HG02870 (cell line): ENCODE data around the gene SULT1C4.
"Not testable (repeated sequence)": the region's sequence is repeated elsewhere in the genome, so short reads cannot be mapped to it uniquely, and the experiment has no call there.

Experiments
- ATAC-seq: cut with Tn5 transposase; IDR thresholded peaks from one replicate; pipeline ENCODE4 v1.9.1; 2021; ENCODE audit warnings: mild to moderate bottlenecking, moderate library complexity; ENCODE audit not compliant: unreplicated experiment

SULT1C4 gene

DNA sequence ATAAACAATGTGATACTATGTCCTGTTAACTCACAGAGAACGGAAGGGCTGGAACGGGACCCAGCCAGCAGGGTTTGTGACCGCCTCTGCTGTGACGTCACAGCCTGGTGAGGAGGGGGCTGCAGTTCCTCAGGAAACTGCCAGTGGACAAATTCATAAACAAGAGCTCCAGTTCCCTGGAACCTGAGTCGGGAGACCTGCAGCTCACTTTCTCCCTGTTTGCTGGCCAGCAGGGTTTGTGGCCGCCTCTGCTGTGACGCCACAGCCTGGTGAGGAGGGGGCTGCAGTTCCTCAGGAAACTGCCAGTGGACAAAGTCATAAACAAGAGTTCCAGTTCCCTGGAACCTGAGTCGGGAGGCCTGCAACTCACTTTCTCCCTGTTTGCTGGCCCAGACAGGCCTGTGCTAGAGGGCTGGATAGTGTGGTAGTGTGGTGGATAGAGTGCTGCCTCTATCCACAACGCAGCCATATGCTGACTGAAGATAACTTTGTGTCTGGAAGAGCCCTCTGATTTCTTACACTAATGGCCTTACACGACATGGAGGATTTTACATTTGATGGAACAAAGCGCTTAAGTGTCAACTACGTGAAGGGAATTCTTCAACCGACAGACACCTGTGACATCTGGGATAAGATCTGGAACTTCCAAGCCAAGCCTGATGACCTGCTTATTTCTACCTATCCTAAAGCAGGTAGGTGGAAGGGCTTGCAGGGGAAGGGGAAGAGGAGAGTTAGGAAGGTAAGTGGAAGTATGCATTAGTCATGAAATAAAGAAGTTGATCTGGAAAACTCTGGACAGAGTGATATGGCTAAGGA, at the start of gene SULT1C4:
Gene SULT1C4 (plus strand): TSS at position 140 of the 816 bp plus-strand sequence. CDS start 384 bp downstream, at position 524.
- ATAC-seq = no peak

DNA sequence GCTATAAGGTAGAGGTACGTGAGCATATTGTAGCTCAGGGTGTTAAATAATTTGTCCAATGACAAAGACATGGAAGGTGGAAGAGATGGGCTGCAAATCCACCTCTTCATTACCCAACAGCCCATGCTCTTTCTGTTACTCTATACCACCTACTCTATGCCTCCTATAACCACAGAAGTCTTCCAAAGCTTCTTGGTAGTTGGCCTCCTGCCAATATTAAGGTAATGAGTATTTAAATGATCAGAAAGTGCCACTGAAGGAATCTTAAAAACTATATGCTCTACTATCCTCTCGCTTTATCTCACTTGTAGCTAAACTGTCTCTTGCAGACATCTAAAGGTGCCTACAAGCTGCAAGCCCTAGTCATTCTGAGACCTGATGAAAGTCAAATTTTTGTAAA, 48.0 kb upstream of the SULT1C4 start:
- ATAC-seq = no peak

DNA sequence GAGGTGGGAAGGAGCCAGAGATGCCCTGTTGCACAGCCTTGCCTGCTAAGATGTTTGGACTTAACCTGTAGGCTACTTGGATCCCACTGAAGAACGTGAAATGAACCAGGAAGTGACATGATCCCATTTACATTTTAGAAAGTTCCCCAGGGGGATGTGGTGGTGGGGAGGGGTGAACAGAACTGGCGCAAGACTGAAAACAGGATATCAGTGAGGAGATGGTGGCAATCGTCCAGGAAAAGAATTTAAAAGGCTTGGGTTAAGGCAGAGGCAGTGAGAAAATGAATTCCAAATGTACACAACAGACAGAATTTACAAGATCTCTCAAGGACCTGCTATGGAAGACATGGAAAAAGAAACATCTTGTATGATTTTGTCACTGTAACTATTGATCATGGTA, 46.8 kb upstream of the SULT1C4 start:
- no peak for ATAC-seq

DNA sequence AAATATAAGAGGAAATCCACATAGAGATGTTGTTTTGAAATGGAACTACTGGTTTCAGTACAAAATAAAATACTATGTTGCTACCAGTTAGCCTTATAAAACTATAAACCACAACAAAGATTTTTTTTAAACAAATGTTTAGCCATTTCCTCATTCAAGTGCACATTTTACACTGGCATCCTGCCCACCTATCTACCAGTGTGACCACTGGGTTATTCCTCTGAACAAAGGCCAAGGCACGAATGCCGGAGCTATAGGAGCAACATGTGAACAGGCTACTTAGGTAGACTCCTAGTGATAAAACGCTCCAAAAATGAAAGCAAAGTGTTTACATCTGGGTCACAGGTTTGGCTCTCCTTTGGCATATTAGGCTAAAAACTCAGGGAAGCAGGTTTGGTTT, 31.8 kb upstream of the SULT1C4 start:
- ATAC-seq = no peak

DNA sequence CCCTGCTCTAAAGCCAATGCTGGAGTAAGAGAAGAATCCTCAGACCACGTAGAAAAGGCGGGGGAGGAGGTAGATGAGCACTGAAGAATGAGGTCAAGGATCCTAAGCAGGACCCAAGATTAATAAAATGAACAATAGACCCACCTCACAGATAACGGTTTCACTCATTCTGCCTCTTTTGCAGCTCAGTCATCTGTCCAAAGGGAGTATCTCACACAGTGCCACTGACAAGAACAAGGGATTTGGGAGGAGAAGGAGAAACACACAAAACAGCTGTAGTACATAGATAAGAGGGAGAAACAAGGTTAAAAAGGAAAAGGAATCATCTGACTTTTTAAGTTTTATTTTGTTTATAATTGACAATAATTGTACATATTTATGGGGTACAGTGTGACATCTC, 30.9 kb upstream of the SULT1C4 start:
- no peak for ATAC-seq

DNA sequence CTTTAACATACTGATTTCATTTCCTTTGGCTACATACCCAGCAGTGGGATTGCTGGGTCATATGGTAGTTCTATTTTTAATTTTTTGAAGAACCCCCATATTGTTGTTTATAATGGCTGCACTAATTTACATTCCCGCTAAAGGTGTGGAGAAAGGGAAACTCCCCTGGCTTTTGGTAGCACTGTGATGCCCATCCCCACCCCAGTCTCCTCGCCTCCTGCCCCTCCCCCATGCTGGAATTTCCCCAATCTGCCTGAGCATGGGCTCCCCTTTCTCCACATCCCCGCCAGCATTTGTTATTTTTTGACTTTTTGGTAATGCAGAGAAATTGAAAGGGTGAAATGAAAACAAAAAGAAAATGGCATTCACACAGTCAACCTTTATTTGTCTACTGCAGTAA, 30.0 kb upstream of the SULT1C4 start:
- no peak for ATAC-seq

DNA sequence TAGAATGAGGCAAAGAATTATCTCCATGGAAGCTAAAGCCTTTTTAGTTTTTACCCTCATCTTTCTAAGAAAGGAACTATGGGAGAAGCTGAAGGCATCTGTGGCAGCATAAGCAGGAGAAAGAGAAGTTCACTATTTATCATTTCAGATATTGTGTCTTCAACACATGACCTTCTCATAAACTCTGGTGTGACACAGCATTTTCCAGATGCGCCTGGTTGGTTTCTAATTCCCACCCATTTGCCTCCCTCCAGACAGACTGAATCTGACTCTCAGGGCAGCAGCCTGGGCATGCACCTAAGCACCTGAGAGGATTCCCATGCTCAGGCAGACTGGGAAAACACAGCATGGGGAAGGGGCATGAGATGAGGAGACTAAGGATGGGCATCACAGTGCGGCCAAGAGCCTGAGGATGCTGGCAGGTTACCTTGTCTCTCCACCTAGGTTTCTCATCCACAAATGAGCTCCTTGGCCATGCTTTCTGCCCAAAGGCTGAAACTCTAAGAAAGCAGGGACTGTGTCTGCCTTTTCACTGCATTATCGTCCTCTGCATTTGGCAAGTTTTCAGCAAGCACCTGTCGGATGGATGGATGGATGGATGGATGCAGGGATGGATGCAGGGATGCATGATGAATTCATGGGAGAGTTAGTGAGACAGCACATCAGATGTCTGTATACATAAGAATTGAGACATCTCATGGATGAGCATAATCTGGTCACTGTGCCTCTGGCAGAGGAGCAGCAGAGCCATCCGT, 28.8 kb upstream of the SULT1C4 start:
- ATAC-seq = no peak

DNA sequence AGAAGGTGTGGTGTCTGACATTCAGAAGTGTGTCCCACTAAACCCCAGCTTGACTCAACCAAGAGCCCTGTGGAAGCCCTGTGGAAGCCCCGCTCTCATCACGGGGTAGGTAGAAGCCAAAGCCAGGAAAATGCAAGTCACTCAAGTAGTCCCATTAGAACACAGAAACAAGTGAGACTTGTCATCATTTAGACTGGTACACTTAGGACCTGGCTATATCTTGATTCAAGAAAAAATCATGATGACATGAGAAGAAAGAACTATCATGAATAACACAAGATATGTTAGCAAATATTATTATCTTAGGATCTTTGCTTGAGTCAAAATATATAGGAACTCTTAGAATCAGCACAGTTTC, 28.2 kb upstream of the SULT1C4 start:
- no peak for ATAC-seq

DNA sequence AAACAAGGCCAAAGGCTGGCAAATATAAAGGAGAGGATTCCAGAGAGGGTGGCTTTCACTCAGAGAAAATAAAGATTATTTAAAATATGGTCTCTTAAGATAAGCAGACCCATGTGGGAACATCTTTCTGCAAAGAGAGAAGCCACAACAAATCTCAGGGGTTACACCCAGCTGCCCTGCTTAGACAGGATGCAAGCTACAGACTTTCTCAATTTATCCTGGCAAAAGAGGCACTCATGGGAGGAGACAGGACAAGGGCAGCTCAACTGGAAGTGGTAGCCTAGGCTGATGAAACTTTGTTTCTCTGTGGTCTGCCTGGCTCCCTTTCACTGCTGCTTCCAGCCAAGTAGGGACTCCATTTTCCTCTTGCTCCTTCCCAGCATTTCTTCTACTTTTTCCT, 25.9 kb upstream of the SULT1C4 start:
- no peak for ATAC-seq

DNA sequence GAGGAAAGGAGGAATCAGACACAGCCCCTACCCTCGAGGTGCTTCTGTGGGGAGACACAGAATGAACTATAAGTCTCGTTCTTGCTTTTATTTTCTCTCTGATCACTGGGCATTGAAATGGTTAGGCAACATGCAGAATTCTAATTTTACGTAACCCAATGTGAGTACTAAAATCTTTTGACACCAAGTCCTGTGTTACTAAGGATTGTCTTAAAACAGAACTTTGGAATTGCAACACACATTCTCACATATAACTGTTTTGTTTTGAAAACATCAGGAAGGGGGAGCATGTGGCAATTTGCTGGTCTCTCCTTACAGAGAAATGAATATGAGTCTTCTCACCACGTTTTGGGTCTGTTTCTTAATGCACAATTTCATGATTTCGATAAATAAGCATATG, 23.6 kb upstream of the SULT1C4 start:
- no peak for ATAC-seq

DNA sequence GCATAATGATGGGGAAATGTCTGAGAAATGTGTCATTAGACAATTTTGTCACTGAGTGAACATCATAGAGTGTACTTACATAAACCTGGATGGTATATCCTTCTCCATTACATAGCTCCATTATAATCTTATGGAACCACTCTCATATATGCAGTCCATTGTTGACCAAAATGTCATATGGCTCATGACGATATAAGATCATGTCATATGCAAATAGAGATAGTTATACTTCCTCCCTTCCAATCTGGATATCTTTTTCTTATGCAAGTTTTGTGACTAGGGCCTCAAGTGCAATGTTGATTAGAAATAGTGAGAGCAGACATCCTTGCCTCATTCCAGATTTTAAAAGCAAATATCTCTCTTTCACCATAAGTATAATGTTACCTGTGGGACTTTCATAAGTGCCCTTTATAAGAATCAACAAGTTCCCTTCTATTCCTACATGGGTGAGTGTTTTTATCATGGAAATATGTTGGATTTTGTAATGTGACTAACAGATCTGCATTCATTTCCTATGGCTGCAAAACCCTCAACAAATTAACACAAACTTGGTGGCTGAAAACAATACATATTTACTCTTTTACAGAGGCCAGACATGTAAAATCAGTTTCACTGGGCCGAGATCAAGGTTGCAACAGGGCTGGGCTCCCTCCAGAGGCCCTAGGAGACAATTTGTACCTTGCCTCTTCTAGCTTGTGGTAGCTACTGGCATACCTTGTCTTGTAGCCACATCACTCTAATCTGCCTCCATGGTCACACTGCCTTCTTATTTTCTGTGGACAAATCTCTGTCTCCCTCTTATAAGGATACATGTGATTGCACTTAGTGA, 21.6 kb upstream of the SULT1C4 start:
- no peak for ATAC-seq

DNA sequence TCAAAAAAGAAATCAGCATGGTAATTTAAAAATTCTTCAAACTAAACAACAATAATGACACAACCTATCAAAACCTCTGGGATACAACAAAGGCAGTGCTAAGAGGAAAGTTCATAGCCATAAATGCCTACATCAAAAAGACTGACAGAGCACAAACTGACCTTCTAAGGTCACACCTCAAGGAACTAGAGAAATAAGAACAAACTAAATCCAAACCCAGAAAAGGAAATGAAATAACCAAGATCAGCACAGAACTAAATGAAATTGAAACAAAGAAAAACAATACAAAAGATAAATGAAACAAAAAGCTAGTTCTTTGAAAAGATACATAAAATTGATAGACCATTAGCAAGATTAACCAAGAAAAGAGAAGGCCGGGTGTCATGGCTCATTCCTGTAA, 18.4 kb upstream of the SULT1C4 start:
- not testable (repeated sequence) for ATAC-seq

DNA sequence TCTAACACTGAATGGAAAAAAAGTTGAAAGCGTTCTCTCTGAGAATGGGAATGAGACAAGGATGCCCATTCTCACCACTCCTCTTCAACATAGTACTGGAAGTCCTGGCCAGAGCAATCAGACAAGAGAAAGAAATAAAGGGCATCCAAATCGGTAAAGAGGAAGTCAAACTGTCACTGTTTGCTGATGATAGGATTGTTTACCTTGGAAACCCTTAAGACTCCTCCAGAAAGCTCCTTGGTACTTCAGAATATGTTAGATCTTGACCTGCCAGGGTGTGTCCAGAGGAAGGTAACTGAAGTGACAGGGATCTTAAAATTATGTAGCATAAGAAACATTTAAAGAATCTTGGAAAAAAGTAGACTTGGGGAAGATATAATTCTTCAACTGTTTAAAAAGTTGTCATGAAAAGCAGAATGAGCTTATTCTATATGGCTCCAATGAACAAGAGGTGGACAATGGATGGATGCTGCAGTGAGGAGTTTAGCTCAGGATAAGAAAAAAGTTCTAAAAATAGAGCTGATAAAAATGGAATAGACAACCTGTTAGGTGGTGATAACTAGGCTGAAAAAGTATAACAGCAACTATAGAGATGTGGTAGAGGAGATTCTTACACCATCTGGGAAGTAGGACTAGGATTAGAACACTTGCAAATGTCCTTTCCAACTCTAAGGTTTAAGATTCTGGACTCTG, 16.8 kb upstream of the SULT1C4 start:
- no peak for ATAC-seq

DNA sequence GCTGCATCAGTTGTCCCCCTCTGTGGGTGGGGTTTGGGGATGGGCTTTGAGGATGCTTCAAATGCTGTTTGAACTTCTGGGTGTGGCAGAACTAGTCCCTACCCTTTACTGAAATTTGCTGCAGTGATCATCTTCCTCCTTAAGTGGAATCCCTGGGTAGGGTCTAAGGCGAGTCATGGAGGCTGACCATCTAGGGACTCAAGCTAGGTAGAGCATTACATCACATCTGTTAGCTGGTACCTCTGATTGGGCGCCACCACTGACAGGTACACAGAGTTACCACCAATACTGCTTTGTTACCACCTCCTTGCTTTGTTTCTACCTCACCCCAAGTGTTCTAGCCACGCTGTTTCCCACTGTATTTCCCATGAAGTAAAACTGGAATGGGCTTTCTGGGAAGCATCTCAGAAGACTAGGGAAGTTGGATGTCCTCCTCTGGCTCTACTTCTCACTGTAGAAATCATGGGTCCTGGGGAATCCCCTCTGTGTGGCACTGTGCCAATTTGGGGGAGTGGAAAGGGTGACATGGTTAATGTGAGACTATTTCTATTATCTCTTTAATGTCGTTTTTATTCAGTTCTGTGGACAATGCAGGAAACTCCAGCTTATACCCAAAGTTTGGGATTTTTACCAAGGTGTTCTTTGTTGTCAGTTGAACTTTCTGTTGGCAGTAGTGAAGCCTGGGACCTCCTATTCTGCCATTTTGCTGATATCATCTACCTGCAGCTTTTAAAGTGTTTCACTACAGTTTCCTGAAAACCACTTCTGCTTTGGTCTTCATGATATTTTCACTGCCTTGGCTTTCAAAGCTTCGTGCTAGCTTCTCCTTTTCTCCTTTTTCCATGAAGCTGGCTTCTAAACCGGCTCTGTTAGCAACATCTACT, 14.5 kb upstream of the SULT1C4 start:
- no peak for ATAC-seq

DNA sequence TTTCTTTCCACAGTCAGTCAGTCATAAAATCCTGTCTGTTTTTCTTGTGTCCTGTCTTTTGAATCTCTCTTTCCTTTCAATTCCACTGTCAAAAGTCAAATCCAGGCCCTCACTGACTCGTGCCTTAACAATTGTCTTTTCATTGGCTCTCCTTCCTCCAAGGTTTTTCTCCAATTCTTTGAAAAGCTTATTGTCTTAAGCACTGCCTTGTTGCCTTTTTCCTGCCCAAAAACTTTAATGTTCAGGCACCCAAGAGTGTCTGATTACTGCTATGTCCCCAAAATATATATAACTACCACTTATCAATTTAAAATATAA, 13.9 kb upstream of the SULT1C4 start:
- no peak for ATAC-seq

DNA sequence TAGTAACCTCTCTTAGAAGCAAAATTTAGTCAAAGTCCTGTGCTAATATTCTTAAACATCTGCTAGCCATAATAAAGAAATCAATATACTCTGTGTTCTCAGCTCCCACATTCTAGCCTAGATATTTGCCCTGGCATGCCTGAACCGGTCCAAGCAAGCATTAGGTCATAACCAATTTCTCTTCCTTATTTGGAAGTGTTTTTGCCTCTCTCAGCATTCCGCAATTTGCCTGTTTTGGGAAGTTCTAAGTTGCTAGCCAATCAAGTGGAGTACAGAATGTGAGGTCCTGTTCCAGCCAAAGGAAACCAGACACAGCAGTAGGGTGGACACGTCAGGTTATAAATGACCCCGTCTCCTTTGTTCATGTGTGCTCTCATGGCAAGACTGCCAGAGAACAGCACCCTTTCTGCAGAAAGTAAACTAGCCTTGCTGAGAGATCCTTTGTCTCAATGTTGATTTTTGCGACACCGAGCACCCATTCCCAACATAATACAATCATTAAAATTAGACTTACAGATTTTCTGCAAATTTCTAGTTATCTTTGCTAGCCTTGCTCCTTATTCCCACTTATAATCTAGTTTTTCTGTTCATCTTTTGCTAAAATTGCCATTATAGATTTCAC, 13.0 kb upstream of the SULT1C4 start:
- ATAC-seq = no peak

DNA sequence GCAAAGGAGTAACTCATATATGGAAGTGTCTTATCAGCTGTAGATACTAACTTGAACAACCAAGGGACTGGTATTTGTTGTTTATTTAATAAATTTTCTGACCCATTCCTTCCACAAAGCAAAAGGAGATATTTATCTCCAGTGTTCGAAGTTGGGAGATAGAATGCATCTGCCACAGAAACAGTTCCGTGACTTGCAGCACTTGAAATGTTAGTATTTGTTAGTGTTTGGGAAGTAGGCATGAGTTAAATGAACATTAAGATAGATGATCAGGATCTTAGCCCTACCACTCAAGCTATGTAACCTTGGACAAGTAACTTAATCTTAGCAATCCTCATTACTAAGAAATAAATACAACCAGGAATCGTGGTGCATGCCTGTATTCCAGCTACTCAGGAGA, 12.1 kb upstream of the SULT1C4 start:
- no peak for ATAC-seq

DNA sequence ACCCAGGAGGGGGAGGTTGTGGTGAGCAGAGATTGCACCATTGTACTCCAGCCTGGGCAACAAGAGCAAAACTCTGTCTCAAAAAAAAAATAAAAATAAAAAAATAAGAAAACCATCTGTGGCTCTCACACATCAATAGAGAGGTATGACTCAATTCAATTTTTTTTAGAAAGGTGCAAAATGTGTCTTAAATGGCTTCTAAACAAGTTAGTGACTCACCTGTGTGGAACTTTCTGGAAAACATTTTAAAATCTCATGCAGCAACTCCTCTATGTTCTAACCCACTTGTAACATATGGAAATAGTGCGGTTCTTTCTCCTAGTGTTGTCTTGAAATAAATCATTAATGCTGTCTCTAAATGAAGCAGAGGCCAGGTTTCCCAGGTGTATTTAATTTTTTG, 10.7 kb upstream of the SULT1C4 start:
- no peak for ATAC-seq

DNA sequence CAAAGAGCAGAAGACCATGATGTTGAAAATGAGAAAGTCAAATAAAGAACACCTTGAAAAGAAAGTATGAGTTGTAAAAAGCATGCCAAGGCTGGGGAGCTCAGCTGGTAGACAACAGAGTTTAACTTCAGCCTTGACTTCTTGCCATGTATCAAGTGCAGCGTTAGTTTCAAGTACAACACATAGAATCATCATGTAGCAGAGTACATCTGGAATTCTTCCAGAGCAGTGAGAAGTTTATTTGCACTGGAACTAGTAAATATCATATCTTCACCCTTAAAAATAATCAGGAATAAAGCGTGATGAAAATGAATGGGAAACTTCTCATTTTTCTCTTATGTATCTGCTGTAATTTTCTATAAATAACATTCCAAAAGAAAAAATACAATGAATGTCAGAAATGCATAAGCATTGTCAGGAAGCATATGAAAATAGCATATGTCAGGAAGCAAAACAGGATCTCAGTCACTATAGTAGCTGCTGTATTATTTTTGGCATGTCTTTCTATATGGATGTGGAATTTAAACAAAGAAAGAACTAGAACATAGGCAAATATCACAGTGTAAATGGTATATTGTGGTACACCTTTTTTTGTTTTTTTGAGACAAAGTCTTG, 10.1 kb upstream of the SULT1C4 start:
- ATAC-seq = no peak
